HFFc6 (cell line): Measurements from ENCODE around the gene SKP1. TPM values are rescaled to one million over a fixed set of nuclear protein-coding genes. Genes with fewer than 3 reads are reported as not detected.
A peak's percentile ranks its signal among the peaks of the same experiment; 100 is the strongest.
"Not testable (repeated sequence)": the region's sequence is repeated elsewhere in the genome, so short reads cannot be mapped to it uniquely, and the experiment has no call there.

Source experiments
- DNase-seq: peaks from one replicate; pipeline ENCODE4 v3.0.0-alpha.2; 2018
- H3K27ac Mint-ChIP-seq: 2 replicates; pipeline ENCODE4 v1.8.0; 2020; ENCODE audit warnings: mild to moderate bottlenecking, mixed read lengths
- H3K27me3 Mint-ChIP-seq: 2 replicates; pipeline ENCODE4 v1.8.0; 2021; ENCODE audit warnings: mild to moderate bottlenecking, moderate library complexity, mixed read lengths; ENCODE audit not compliant: insufficient read depth
- H3K36me3 Mint-ChIP-seq: 2 replicates; pipeline ENCODE4 v1.8.0; 2021; ENCODE audit warnings: low read depth, mixed read lengths
- H3K4me1 Mint-ChIP-seq: 2 replicates; pipeline ENCODE4 v1.8.0; 2020; ENCODE audit warnings: low read depth, mixed read lengths
- H3K4me3 Mint-ChIP-seq: 2 replicates; pipeline ENCODE4 v1.8.0; 2020; ENCODE audit warnings: mild to moderate bottlenecking, moderate library complexity, mixed read lengths
- H3K9me3 Mint-ChIP-seq: 2 replicates; pipeline ENCODE4 v1.8.0; 2020; ENCODE audit warnings: mild to moderate bottlenecking, mixed read lengths
- CTCF ChIP-seq: fragments of 200-600 bp; sonication (generic); IDR thresholded peaks from 2 replicates; pipeline ENCODE4 v1.5.0; 2021; ENCODE audit warnings: antibody characterized with exemption, mild to moderate bottlenecking
- long read RNA-seq: library from polyadenylated mRNA; unstranded; transcript quantifications from one replicate; pipeline ENCODE4 v2.0.0, GENCODE V29; 2019
- total RNA-seq, 6 experiments: library from RNA; stranded (reverse); fragmentation: NEBNext Ultra II Directional; extraction: Animal tissue kit (Norgen Biotek cat#: 25700); gene quantifications; 2 replicates in 1 of 6; 3 replicates in 5 of 6; pipeline ENCODE4 v1.2.3, GENCODE V29; 2021

The SKP1 gene
- total RNA-seq, result 100 to 1,000 TPM; 419 to 474 (median 442) TPM
- long read RNA-seq, full-length matches to known transcripts, result 712 of 750 reads
- long read RNA-seq, partial matches to known transcripts, result 28 of 750 reads
- long read RNA-seq, other reads (novel, unspliced or antisense), result 10 of 750 reads

GRCh38 chr5:134176511-134177368 is at the start of gene SKP1:
Gene SKP1, minus strand, starts transcription at chr5:134176950. Its CDS starts 2,928 bp downstream, at chr5:134174022.
- Mint-ChIP-seq H3K4me1 (peaks cover 30% of the 10 kb centered on the region), H3K36me3 (peaks cover 27% of the 10 kb centered on the region), H3K27ac (peak within 1 kb of the TSS; percentile 98), H3K4me3 (peak within 1 kb of the TSS; percentile 96), H3K27me3 (peaks cover 4% of the 10 kb centered on the region), H3K9me3 (no peaks in the 10 kb centered on the region)
- peak; percentile 82 for DNase-seq
- no peak for TF ChIP-seq CTCF

- Mint-ChIP-seq H3K4me1 (peaks cover 50% of the 10 kb centered on the region), H3K36me3 (peaks cover 24% of the 10 kb centered on the region), H3K9me3 (no peaks in the 10 kb centered on the region), H3K27me3 (peaks cover 5% of the 10 kb centered on the region), H3K27ac (peak within 1 kb of the TSS; percentile 98), H3K4me3 (peak within 1 kb of the TSS; percentile 88)
- no peak; the same call in 1 of the 2 replicates for TF ChIP-seq CTCF
- peak; percentile 98 for DNase-seq
Measured at GRCh38 chr5:134225780-134226440, 49.2 kb upstream of the SKP1 start, which contains the start of gene PPP2CA. Gene PPP2CA, minus strand, starts transcription at chr5:134226073. Its CDS starts 212 bp downstream, at chr5:134225861.

GRCh38 chr5:134224888-134225779 is 48.4 kb upstream of the SKP1 start:
- Mint-ChIP-seq H3K27me3 (peaks cover 5% of the 10 kb centered on the region), H3K4me1 (peaks cover 57% of the 10 kb centered on the region), H3K9me3 (no peaks in the 10 kb centered on the region), H3K27ac (peak overlapping the region; percentile 98), H3K4me3 (peak overlapping the region; percentile 88), H3K36me3 (peaks cover 29% of the 10 kb centered on the region)
- DNase-seq, result peak; percentile 35
- peak; percentile 60 for TF ChIP-seq CTCF

GRCh38 chr5:134223406-134224248 is 46.9 kb upstream of the SKP1 start:
- Mint-ChIP-seq H3K27ac (peak overlapping the region; percentile 98), H3K4me3 (peak overlapping the region; percentile 88), H3K36me3 (peaks cover 29% of the 10 kb centered on the region), H3K27me3 (peaks cover 5% of the 10 kb centered on the region), H3K4me1 (peaks cover 69% of the 10 kb centered on the region), H3K9me3 (no peaks in the 10 kb centered on the region)
- DNase-seq, result no peak
- no peak for TF ChIP-seq CTCF

GRCh38 chr5:134221690-134222089 is 44.9 kb upstream of the SKP1 start:
- H3K4me1 Mint-ChIP-seq, result peaks cover 59% of the 10 kb centered on the region
- H3K4me3 Mint-ChIP-seq, result peak overlapping the region; percentile 88
- not testable (repeated sequence) for H3K27me3 Mint-ChIP-seq, DNase-seq, H3K9me3 Mint-ChIP-seq
- H3K27ac Mint-ChIP-seq, result peak overlapping the region; percentile 56
- peaks cover 31% of the 10 kb centered on the region for H3K36me3 Mint-ChIP-seq
